GM23338 (cell line): ENCODE results near the gene METTL26.

Experiments used
- CREB1 ChIP-seq: fragments of 250-450 bp; sonication (Bioruptor Pico); IDR thresholded peaks from 2 replicates; pipeline ENCODE4 v1.5.0; 2020; ENCODE audit warnings: low read depth, mild to moderate bottlenecking, moderate library complexity
- ETS1 ChIP-seq: IDR thresholded peaks from 2 replicates; pipeline ENCODE4 v1.6.1; 2016; ENCODE audit warnings: antibody characterized with exemption
- EZH2 ChIP-seq: fragments of 200-600 bp; sonication (generic); IDR thresholded peaks from one replicate; pipeline ENCODE4 v1.8.0; 2017; ENCODE audit warnings: antibody characterized with exemption, mild to moderate bottlenecking, low read depth; ENCODE audit not compliant: unreplicated experiment
- EZH2phosphoT487 ChIP-seq: fragments of 200-600 bp; sonication (generic); IDR thresholded peaks from one replicate; pipeline ENCODE4 v1.8.1; 2018; ENCODE audit warnings: antibody characterized with exemption; ENCODE audit not compliant: unreplicated experiment
- JUNB ChIP-seq: IDR thresholded peaks from one replicate; pipeline ENCODE4 v1.6.1; 2016; ENCODE audit warnings: antibody characterized with exemption; ENCODE audit not compliant: unreplicated experiment
- NANOG ChIP-seq: IDR thresholded peaks from 2 replicates; pipeline ENCODE4 v1.6.1; 2016; ENCODE audit warnings: antibody characterized with exemption, borderline replicate concordance
- POLR2AphosphoS5 ChIP-seq: IDR thresholded peaks from 2 replicates; pipeline ENCODE4 v1.6.1; 2016; ENCODE audit warnings: antibody characterized with exemption, low read depth
- STAT1 ChIP-seq: IDR thresholded peaks from one replicate; pipeline ENCODE4 v1.6.1; 2016; ENCODE audit warnings: antibody characterized with exemption; ENCODE audit not compliant: unreplicated experiment
- ZNF114 ChIP-seq: fragments of 250-450 bp; sonication (Bioruptor Pico); IDR thresholded peaks from 2 replicates; pipeline ENCODE4 v1.5.0; 2020; ENCODE audit warnings: mild to moderate bottlenecking, moderate library complexity
- ZNF331 ChIP-seq: fragments of 250-450 bp; sonication (Bioruptor Pico); IDR thresholded peaks from 2 replicates; pipeline ENCODE4 v1.5.0; 2020; ENCODE audit warnings: low read depth, mild to moderate bottlenecking, moderate library complexity
- ZNF462 ChIP-seq: fragments of 250-450 bp; sonication (Bioruptor Pico); IDR thresholded peaks from 2 replicates; pipeline ENCODE4 v1.5.0; 2020; ENCODE audit warnings: mild to moderate bottlenecking, moderate library complexity
- TF ChIP-seq, protein P1 (sequence below), 2 experiments: fragments of 200-600 bp in 1 of 2; sonication (generic) in 1 of 2; conservative IDR thresholded peaks; 2 replicates each; pipeline versions ENCODE4 v1.5.1 to v1.6.1; 2016 to 2017; ENCODE audit warnings: antibody characterized with exemption in 2 of 2, low read depth in 2 of 2, mild to moderate bottlenecking in 2 of 2, moderate library complexity in 1 of 2
- TF ChIP-seq, protein P2 (sequence below): IDR thresholded peaks from one replicate; pipeline ENCODE4 v1.6.1; 2018; ENCODE audit warnings: antibody characterized with exemption; ENCODE audit not compliant: unreplicated experiment

- TF ChIP-seq, protein P1, sequence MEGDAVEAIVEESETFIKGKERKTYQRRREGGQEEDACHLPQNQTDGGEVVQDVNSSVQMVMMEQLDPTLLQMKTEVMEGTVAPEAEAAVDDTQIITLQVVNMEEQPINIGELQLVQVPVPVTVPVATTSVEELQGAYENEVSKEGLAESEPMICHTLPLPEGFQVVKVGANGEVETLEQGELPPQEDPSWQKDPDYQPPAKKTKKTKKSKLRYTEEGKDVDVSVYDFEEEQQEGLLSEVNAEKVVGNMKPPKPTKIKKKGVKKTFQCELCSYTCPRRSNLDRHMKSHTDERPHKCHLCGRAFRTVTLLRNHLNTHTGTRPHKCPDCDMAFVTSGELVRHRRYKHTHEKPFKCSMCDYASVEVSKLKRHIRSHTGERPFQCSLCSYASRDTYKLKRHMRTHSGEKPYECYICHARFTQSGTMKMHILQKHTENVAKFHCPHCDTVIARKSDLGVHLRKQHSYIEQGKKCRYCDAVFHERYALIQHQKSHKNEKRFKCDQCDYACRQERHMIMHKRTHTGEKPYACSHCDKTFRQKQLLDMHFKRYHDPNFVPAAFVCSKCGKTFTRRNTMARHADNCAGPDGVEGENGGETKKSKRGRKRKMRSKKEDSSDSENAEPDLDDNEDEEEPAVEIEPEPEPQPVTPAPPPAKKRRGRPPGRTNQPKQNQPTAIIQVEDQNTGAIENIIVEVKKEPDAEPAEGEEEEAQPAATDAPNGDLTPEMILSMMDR (conservative IDR thresholded peaks at IDR 0.05; ENCODE audit: low read depth in 2 of 2): no peak
- no peak for TF ChIP-seq POLR2AphosphoS5
- TF ChIP-seq EZH2: no peak
- TF ChIP-seq, protein P2, sequence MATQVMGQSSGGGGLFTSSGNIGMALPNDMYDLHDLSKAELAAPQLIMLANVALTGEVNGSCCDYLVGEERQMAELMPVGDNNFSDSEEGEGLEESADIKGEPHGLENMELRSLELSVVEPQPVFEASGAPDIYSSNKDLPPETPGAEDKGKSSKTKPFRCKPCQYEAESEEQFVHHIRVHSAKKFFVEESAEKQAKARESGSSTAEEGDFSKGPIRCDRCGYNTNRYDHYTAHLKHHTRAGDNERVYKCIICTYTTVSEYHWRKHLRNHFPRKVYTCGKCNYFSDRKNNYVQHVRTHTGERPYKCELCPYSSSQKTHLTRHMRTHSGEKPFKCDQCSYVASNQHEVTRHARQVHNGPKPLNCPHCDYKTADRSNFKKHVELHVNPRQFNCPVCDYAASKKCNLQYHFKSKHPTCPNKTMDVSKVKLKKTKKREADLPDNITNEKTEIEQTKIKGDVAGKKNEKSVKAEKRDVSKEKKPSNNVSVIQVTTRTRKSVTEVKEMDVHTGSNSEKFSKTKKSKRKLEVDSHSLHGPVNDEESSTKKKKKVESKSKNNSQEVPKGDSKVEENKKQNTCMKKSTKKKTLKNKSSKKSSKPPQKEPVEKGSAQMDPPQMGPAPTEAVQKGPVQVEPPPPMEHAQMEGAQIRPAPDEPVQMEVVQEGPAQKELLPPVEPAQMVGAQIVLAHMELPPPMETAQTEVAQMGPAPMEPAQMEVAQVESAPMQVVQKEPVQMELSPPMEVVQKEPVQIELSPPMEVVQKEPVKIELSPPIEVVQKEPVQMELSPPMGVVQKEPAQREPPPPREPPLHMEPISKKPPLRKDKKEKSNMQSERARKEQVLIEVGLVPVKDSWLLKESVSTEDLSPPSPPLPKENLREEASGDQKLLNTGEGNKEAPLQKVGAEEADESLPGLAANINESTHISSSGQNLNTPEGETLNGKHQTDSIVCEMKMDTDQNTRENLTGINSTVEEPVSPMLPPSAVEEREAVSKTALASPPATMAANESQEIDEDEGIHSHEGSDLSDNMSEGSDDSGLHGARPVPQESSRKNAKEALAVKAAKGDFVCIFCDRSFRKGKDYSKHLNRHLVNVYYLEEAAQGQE: no peak
- no peak for TF ChIP-seq EZH2phosphoT487
- no peak for TF ChIP-seq JUNB
- no peak for TF ChIP-seq CREB1 (CRISPR knock-in tag)
- no peak for TF ChIP-seq ETS1
- TF ChIP-seq ZNF114 (CRISPR knock-in tag): no peak
- TF ChIP-seq STAT1: no peak
- no peak for TF ChIP-seq ZNF331
- TF ChIP-seq NANOG: no peak
- TF ChIP-seq ZNF462 (CRISPR knock-in tag): no peak
Observed at GRCh38 chr16:659618-660017, 23.5 kb upstream of the METTL26 start.
